GM23248 (cell line): ENCODE data around the gene SLC12A3.

Experiments
- EZH2 ChIP-seq: fragments of 200-600 bp; sonication (generic); IDR thresholded peaks from 2 replicates; pipeline ENCODE4 v1.6.1; 2018; ENCODE audit warnings: antibody characterized with exemption, mild to moderate bottlenecking; ENCODE audit not compliant: insufficient read depth, poor library complexity, severe bottlenecking
- EZH2phosphoT487 ChIP-seq: fragments of 200-600 bp; sonication (generic); IDR thresholded peaks from 2 replicates; pipeline ENCODE4 v1.6.1; 2018; ENCODE audit warnings: antibody characterized with exemption, moderate library complexity, mild to moderate bottlenecking, low read depth; ENCODE audit not compliant: insufficient read depth

- TF ChIP-seq EZH2: no peak
- TF ChIP-seq EZH2phosphoT487: no peak
These were observed 50.5 kb downstream of the SLC12A3 start for GRCh38 chr16:56915336-56916119.
